Cardiac muscle cell (in vitro differentiated cells and primary cell): Measurements from ENCODE around the gene SIAH3. TPM values are rescaled to one million over a fixed set of nuclear protein-coding genes. Genes with fewer than 3 reads are reported as not detected.

Experiments used
- DNase-seq, 2 donors: peaks; one replicate each; pipeline versions ENCODE4 v3.0.0 to v3.0.0-alpha.2; 2010 to 2017; ENCODE audit warnings: low read depth in 1 of 2, low spot score in 1 of 2
- H3K27ac ChIP-seq: fragments of 200-600 bp; sonication (generic); 2 replicates; pipeline ENCODE4 v1.5.1; 2016
- H3K27me3 ChIP-seq: fragments of 200-600 bp; sonication (generic); 2 replicates; pipeline ENCODE4 v1.6.0; 2016; ENCODE audit warnings: control low read depth
- H3K36me3 ChIP-seq: fragments of 200-600 bp; sonication (generic); 2 replicates; pipeline ENCODE4 v1.5.1; 2016; ENCODE audit warnings: control low read depth
- H3K4me1 ChIP-seq: fragments of 200-600 bp; sonication (generic); 2 replicates; pipeline ENCODE4 v1.8.1; 2017; ENCODE audit warnings: low read depth, mild to moderate bottlenecking, mixed run types
- H3K4me3 ChIP-seq: fragments of 200-600 bp; sonication (generic); 2 replicates; pipeline ENCODE4 v1.5.1; 2016; ENCODE audit warnings: mild to moderate bottlenecking
- H3K9me3 ChIP-seq: fragments of 200-600 bp; sonication (generic); 2 replicates; pipeline ENCODE4 v1.5.1; 2017; ENCODE audit warnings: low read depth, mild to moderate bottlenecking, control low read depth
- polyA plus RNA-seq: library from polyadenylated mRNA; unstranded; fragments of >200 nt; fragmentation: Nextera tagmentation; extraction: Ambion mirVana; gene quantifications from 2 replicates; pipeline ENCODE4 v1.2.1, GENCODE V29; 2016
- total RNA-seq: library from RNA; depleted of rRNA; stranded (reverse); fragments of >200 nt; gene quantifications from 2 replicates; pipeline ENCODE4 v1.2.3, GENCODE V29; 2016
- TF ChIP-seq, protein P1 (sequence below): IDR thresholded peaks from 2 replicates; pipeline ENCODE4 v1.5.1; 2012; ENCODE audit warnings: low read depth, mild to moderate bottlenecking, low read length

Gene SIAH3
- total and polyA plus RNA-seq, 2 experiments from 2014 or later = 1.3 to 3.9 TPM

DNA sequence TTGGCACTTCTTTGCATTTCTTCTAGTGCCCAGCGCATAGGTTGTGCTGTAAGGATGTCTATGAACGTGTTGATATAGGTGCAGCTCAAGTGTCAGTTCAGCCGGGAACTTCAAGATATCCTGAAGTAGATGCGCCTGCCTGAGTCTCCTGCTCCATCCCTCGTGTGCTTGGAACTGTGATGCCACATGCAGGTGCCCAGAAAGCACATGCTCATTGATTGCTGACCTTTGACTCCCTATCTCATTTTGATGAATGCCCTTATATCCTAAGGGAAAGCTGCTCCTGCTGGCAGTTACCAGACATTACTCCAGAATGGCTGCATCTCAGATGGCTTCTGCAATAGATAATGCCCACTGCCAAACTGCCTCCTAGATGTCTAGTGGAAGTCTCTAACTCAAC is 108.6 kb downstream of the SIAH3 start:
- TF ChIP-seq, protein P1, sequence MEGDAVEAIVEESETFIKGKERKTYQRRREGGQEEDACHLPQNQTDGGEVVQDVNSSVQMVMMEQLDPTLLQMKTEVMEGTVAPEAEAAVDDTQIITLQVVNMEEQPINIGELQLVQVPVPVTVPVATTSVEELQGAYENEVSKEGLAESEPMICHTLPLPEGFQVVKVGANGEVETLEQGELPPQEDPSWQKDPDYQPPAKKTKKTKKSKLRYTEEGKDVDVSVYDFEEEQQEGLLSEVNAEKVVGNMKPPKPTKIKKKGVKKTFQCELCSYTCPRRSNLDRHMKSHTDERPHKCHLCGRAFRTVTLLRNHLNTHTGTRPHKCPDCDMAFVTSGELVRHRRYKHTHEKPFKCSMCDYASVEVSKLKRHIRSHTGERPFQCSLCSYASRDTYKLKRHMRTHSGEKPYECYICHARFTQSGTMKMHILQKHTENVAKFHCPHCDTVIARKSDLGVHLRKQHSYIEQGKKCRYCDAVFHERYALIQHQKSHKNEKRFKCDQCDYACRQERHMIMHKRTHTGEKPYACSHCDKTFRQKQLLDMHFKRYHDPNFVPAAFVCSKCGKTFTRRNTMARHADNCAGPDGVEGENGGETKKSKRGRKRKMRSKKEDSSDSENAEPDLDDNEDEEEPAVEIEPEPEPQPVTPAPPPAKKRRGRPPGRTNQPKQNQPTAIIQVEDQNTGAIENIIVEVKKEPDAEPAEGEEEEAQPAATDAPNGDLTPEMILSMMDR = no peak

DNA sequence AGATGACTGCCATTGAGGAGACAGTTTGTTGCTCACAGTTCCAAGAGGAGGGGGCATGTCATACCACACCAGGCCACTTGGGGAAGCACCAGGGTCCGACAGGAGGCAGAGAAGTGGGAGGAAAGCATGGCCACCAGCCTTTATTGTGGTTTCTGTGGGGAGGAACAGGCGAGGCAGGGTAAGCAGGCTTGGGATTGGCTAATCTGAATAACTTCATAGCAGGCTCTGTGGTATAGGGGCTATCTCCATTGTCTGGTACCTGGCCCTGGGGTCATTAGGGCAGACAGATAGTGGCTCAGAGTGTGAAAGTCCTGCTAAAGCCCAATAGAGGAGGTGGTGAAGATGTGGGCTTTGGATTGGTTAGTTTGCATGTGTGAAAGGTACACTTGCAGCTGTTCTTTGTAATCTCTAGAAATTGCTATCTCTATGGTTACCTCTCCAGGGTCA is 114.0 kb downstream of the SIAH3 start:
- Histone ChIP-seq H3K27me3 (peaks cover 3% of the 10 kb centered on the region), H3K4me3 (no peak overlapping the region), H3K27ac (no peak overlapping the region), H3K36me3 (no peaks in the 10 kb centered on the region), H3K9me3 (no peaks in the 10 kb centered on the region), H3K4me1 (no peaks in the 10 kb centered on the region)
- no peak for DNase-seq
- TF ChIP-seq, protein P1 = no peak

More for the DNA sequence above, 108.6 kb downstream of the SIAH3 start:
- Histone ChIP-seq H3K36me3 (no peaks in the 10 kb centered on the region), H3K4me1 (no peaks in the 10 kb centered on the region), H3K9me3 (no peaks in the 10 kb centered on the region), H3K4me3 (no peak overlapping the region), H3K27ac (no peak overlapping the region), H3K27me3 (peaks cover 3% of the 10 kb centered on the region)
- DNase-seq = no peak

DNA sequence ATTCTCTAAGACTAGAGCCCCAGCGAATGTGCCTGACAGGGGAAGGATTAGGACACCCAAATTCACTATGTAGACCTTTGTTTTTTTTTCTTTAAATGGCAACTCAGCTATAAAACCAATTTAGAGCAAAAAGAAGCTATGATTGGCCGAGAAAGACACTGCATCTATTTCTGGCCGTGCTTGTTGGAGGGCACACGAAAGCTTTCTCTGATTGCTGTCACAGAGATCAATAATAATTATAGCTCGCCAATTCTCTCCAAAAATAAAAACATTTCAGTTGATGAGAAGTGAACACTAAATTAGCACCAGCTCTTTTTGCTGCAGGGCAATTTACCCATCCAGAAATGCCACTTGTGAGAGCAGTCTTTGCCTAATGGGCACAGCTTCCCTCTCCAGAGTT is 118.2 kb downstream of the SIAH3 start:
- no peaks in the 10 kb centered on the region for H3K36me3 ChIP-seq
- no peak for DNase-seq
- no peak overlapping the region for H3K27ac ChIP-seq
- TF ChIP-seq, protein P1 = no peak
- no peaks in the 10 kb centered on the region for H3K4me1 ChIP-seq
- H3K27me3 ChIP-seq = peaks cover 3% of the 10 kb centered on the region
- H3K4me3 ChIP-seq = no peak overlapping the region
- H3K9me3 ChIP-seq = no peaks in the 10 kb centered on the region

DNA sequence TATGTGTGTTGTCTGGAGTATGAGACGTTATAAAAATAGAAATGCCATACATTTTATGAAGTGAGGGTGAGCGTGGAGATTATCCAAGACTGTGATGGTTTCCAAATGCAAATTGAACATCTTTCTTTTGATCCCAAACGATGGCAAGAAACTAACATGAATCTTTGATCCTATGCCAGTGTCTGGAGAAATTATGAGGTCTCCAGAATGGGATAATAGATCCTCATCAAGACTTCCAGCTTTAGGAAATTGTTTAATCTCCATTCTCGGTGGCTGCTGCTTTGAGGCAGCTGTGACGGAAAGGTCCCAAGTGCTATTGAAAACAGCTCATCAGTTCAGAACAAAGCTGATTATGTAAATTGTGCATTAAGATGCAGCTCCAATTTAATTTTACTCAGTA is 118.6 kb downstream of the SIAH3 start:
- Histone ChIP-seq H3K36me3 (no peaks in the 10 kb centered on the region), H3K9me3 (no peaks in the 10 kb centered on the region), H3K4me3 (no peak overlapping the region), H3K4me1 (no peaks in the 10 kb centered on the region), H3K27ac (no peak overlapping the region), H3K27me3 (peaks cover 3% of the 10 kb centered on the region)
- DNase-seq = no peak
- TF ChIP-seq, protein P1 = no peak

DNA sequence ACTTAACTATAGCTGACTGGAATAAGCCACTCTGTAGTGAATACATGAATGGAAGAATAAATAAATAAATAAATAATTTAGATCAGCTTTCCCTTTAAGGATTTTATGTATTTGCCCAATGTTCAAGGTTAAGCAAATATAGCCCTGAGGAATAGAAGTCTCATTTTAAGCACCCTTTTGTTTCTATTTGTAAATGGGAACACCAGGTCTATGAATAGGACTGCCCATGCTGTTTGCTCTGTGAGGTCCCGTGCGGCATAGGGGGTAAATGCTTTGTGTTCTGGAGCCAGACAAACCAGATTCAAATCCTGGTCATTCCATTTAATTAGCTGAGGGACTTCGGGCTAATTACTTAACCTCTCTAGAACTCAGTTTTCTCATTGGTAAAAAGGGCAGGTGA is 120.1 kb downstream of the SIAH3 start:
- H3K4me1 ChIP-seq = peaks cover 4% of the 10 kb centered on the region
- H3K36me3 ChIP-seq = no peaks in the 10 kb centered on the region
- TF ChIP-seq, protein P1 = no peak
- no peaks in the 10 kb centered on the region for H3K9me3 ChIP-seq
- peaks cover 3% of the 10 kb centered on the region for H3K27me3 ChIP-seq
- no peak overlapping the region for H3K4me3 ChIP-seq
- no peak for DNase-seq
- H3K27ac ChIP-seq = no peak overlapping the region

DNA sequence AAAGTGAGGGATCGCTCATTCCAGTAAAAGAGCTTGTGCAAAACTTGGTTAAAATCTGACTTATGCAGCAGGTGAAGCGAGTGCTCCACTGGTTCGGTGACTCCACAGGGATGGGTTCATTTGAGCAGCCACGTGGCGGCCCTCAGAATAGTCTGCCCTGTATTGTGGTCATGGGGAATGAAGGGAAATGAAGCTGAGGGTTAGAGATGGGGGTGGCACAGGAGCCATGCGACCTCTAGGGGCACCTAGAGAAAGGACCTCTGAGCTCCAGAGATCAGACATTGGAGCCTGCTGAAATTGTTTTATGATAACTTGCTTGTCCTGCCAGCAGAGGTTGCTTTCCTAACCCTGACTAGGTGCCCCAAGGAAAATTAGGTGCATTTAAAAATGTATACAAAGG is 122.8 kb downstream of the SIAH3 start:
- Histone ChIP-seq H3K36me3 (no peaks in the 10 kb centered on the region), H3K4me1 (peaks cover 4% of the 10 kb centered on the region), H3K27ac (no peak overlapping the region), H3K9me3 (no peaks in the 10 kb centered on the region), H3K4me3 (no peak overlapping the region), H3K27me3 (peaks cover 3% of the 10 kb centered on the region)
- DNase-seq = peak; percentile 7 to 46
- TF ChIP-seq, protein P1 = peak; percentile 15
